Neural cell (in vitro differentiated cells): Measurements from ENCODE around the gene SRF. TPM values are rescaled to one million over a fixed set of nuclear protein-coding genes. Genes with fewer than 3 reads are reported as not detected.
A peak's percentile ranks its signal among the peaks of the same experiment; 100 is the strongest.

ENCODE experiments used
- H2AFZ ChIP-seq: fragments of 200-600, 300-800 bp; sonication (generic), shearing (Covaris generic); 2 replicates; pipeline ENCODE4 v1.6.0; 2014; ENCODE audit warnings: low read depth, mild to moderate bottlenecking, antibody characterized with exemption, low read length, moderate library complexity
- H3F3A ChIP-seq: fragments of 200-600 bp; shearing (Covaris generic); 2 replicates; pipeline ENCODE4 v1.6.1; 2016; ENCODE audit warnings: mild to moderate bottlenecking, moderate library complexity, mixed read lengths, antibody characterized with exemption, low read length; ENCODE audit not compliant: insufficient read depth, poor library complexity, severe bottlenecking
- H3K27ac ChIP-seq: fragments of 200-600, 300-800 bp; sonication (generic), shearing (Covaris generic); 2 replicates; pipeline ENCODE4 v1.5.1; 2014; ENCODE audit warnings: mild to moderate bottlenecking, low read length, moderate library complexity
- H3K27me3 ChIP-seq: fragments of 300-800, 200-600 bp; sonication (generic), shearing (Covaris generic); 2 replicates; pipeline ENCODE4 v1.6.0; 2014; ENCODE audit warnings: mild to moderate bottlenecking, low read depth, low read length, moderate library complexity; ENCODE audit not compliant: insufficient read depth
- H3K36me3 ChIP-seq: fragments of 300-800, 200-600 bp; sonication (generic), shearing (Covaris generic); 2 replicates; pipeline ENCODE4 v1.5.1; 2014; ENCODE audit warnings: mild to moderate bottlenecking, antibody characterized with exemption, low read length, moderate library complexity; ENCODE audit not compliant: insufficient read depth
- H3K4me2 ChIP-seq: fragments of 300-800, 200-600 bp; sonication (generic), shearing (Covaris generic); 2 replicates; pipeline ENCODE4 v1.6.0; 2014; ENCODE audit warnings: mild to moderate bottlenecking, low read length
- H3K4me3 ChIP-seq: fragments of 300-800, 200-600 bp; sonication (generic), shearing (Covaris generic); 2 replicates; pipeline ENCODE4 v1.5.1; 2014; ENCODE audit warnings: mild to moderate bottlenecking, low read length, moderate library complexity
- H3K79me2 ChIP-seq: fragments of 200-600 bp; shearing (Covaris generic); replicated peaks from 2 replicates; pipeline ENCODE4 v1.6.0; 2014; ENCODE audit warnings: mild to moderate bottlenecking, low read length, moderate library complexity; ENCODE audit not compliant: insufficient read depth
- H3K9ac ChIP-seq: fragments of 300-800, 200-600 bp; sonication (generic), shearing (Covaris generic); 2 replicates; pipeline ENCODE4 v1.6.1; 2016; ENCODE audit warnings: mild to moderate bottlenecking, low read length, mixed read lengths
- H3K9me2 ChIP-seq: fragments of 200-600 bp; shearing (Covaris generic); 2 replicates; pipeline ENCODE4 v1.6.1; 2016; ENCODE audit warnings: mild to moderate bottlenecking, low read length, mixed read lengths; ENCODE audit not compliant: insufficient read depth
- H3K9me3 ChIP-seq: fragments of 200-600, 300-800 bp; sonication (generic), shearing (Covaris generic); 2 replicates; pipeline ENCODE4 v1.6.1; 2016; ENCODE audit warnings: mild to moderate bottlenecking, mixed run types, low read length, moderate library complexity, mixed read lengths
- H4K20me1 ChIP-seq: fragments of 200-600 bp; shearing (Covaris generic); 2 replicates; pipeline ENCODE4 v1.6.1; 2016; ENCODE audit warnings: mild to moderate bottlenecking, mixed run types; ENCODE audit not compliant: insufficient read depth
- CTCF ChIP-seq: fragments of 450-650 bp; IDR thresholded peaks from 2 replicates; pipeline ENCODE4 v1.5.1; 2014; ENCODE audit warnings: antibody characterized with exemption, mild to moderate bottlenecking, moderate library complexity; ENCODE audit not compliant: poor library complexity, severe bottlenecking
- EP300 ChIP-seq: fragments of 450-650 bp; conservative IDR thresholded peaks from 2 replicates; pipeline ENCODE4 v1.6.1; 2014; ENCODE audit warnings: antibody characterized with exemption, mild to moderate bottlenecking, moderate library complexity; ENCODE audit not compliant: poor library complexity, severe bottlenecking
- EZH2 ChIP-seq: fragments of 200-600, 300-800 bp; shearing (Covaris generic), sonication (generic); IDR thresholded peaks from 2 replicates; pipeline ENCODE4 v1.6.1; 2014; ENCODE audit warnings: antibody characterized with exemption, low read length, borderline replicate concordance, mild to moderate bottlenecking; ENCODE audit not compliant: insufficient read depth, poor library complexity, severe bottlenecking
- POLR2AphosphoS5 ChIP-seq: IDR thresholded peaks from 2 replicates; pipeline ENCODE4 v1.6.1; 2012
- RAD21 ChIP-seq: fragments of 450-650 bp; conservative IDR thresholded peaks from 2 replicates; pipeline ENCODE4 v1.6.1; 2014; ENCODE audit warnings: antibody characterized with exemption, mild to moderate bottlenecking, moderate library complexity
- REST ChIP-seq: IDR thresholded peaks from 2 replicates; pipeline ENCODE4 v1.6.1; 2012; ENCODE audit warnings: borderline replicate concordance
- SMC3 ChIP-seq: fragments of 450-650 bp; conservative IDR thresholded peaks from 2 replicates; pipeline ENCODE4 v1.6.1; 2014; ENCODE audit warnings: antibody characterized with exemption, mild to moderate bottlenecking, moderate library complexity; ENCODE audit not compliant: poor library complexity
- TAF1 ChIP-seq: IDR thresholded peaks from 2 replicates; pipeline ENCODE4 v1.6.1; 2012; ENCODE audit warnings: low read depth
- polyA plus RNA-seq: library from polyadenylated mRNA; depleted of rRNA; stranded (reverse); fragments of >200 nt; gene quantifications from 2 replicates; pipeline ENCODE4 v1.2.3, GENCODE V29; 2014

The SRF gene
- polyA plus RNA-seq, 1 donor from 2014 or later = 24.8 TPM

- no peak overlapping the region for H3K4me3 ChIP-seq
- no peak overlapping the region for H3K9ac ChIP-seq
- H3F3A ChIP-seq = no peaks in the 10 kb centered on the region
- H3K4me2 ChIP-seq = no peak overlapping the region
- no peak overlapping the region for H2AFZ ChIP-seq
- H3K36me3 ChIP-seq = no peaks in the 10 kb centered on the region
- H3K27me3 ChIP-seq = no peaks in the 10 kb centered on the region
- H3K79me2 ChIP-seq = no peaks in the 10 kb centered on the region
- no peak overlapping the region for H3K27ac ChIP-seq
- no peaks in the 10 kb centered on the region for H3K9me2 ChIP-seq
- H4K20me1 ChIP-seq = no peaks in the 10 kb centered on the region
- TF ChIP-seq EZH2 = no peak
- TF ChIP-seq REST = no peak
- TF ChIP-seq POLR2AphosphoS5 = no peak
- no peak for TF ChIP-seq RAD21
- no peak for TF ChIP-seq TAF1
- TF ChIP-seq CTCF = no peak
- no peaks in the 10 kb centered on the region for H3K9me3 ChIP-seq
Measured at GRCh38 chr6:43205849-43206248, 34.8 kb downstream of the SRF start.

- H3F3A ChIP-seq = no peaks in the 10 kb centered on the region
- no peak overlapping the region for H2AFZ ChIP-seq
- H3K9ac ChIP-seq = no peak overlapping the region
- no peaks in the 10 kb centered on the region for H3K9me2 ChIP-seq
- H3K79me2 ChIP-seq = no peaks in the 10 kb centered on the region
- H4K20me1 ChIP-seq = no peaks in the 10 kb centered on the region
- H3K9me3 ChIP-seq = no peaks in the 10 kb centered on the region
- TF ChIP-seq EP300 = no peak
- no peak for TF ChIP-seq POLR2AphosphoS5
- TF ChIP-seq RAD21 = no peak
- TF ChIP-seq SMC3 = no peak
- TF ChIP-seq TAF1 = no peak
- no peak for TF ChIP-seq EZH2
- H3K4me2 ChIP-seq = no peak overlapping the region
- no peak overlapping the region for H3K4me3 ChIP-seq
- no peaks in the 10 kb centered on the region for H3K36me3 ChIP-seq
- H3K27ac ChIP-seq = no peak overlapping the region
- H3K27me3 ChIP-seq = no peaks in the 10 kb centered on the region
Measured at GRCh38 chr6:43207286-43207685, 36.2 kb downstream of the SRF start.

- H4K20me1 ChIP-seq = no peaks in the 10 kb centered on the region
- H3K4me3 ChIP-seq = no peak overlapping the region
- H3K4me2 ChIP-seq = no peak overlapping the region
- no peak overlapping the region for H2AFZ ChIP-seq
- no peaks in the 10 kb centered on the region for H3F3A ChIP-seq
- no peaks in the 10 kb centered on the region for H3K27me3 ChIP-seq
- H3K9me2 ChIP-seq = no peaks in the 10 kb centered on the region
- TF ChIP-seq EP300 (no peak), SMC3 (no peak), RAD21 (peak; percentile 27), CTCF (peak; percentile 39)
- no peaks in the 10 kb centered on the region for H3K36me3 ChIP-seq
- H3K9ac ChIP-seq = no peak overlapping the region
- H3K79me2 ChIP-seq = no peaks in the 10 kb centered on the region
- no peak overlapping the region for H3K27ac ChIP-seq
- H3K9me3 ChIP-seq = no peaks in the 10 kb centered on the region
Measured at GRCh38 chr6:43211955-43212354, 40.9 kb downstream of the SRF start.
